ENCODE measurements around the gene MARCHF9.

MARCHF9 gene

GRCh38 chr12:57782243-57782607 lies 27.3 kb downstream of the MARCHF9 start:
- TF ChIP-seq CTCF (IDR thresholded peaks at IDR 0.05) = no peak
- Histone ChIP-seq H3K36me3 (peaks cover 22 to 39% (median 24%) of the 10 kb centered on the region in 3 donors), H3K4me3 (peak overlapping the region; percentile 76 to 89), H3K27ac (peak overlapping the region; percentile 68 to 75), H3K27me3 (no peaks in the 10 kb centered on the region), H3K4me1 (peaks cover 0 to 18% (median 11%) of the 10 kb centered on the region in 4 donors), H3K9me3 (no peaks in the 10 kb centered on the region)
- DNase-seq = no peak
- intact Hi-C loops (cut with DNase I; ENCODE audit: low total_unique reads) = no loop called here

DNA sequence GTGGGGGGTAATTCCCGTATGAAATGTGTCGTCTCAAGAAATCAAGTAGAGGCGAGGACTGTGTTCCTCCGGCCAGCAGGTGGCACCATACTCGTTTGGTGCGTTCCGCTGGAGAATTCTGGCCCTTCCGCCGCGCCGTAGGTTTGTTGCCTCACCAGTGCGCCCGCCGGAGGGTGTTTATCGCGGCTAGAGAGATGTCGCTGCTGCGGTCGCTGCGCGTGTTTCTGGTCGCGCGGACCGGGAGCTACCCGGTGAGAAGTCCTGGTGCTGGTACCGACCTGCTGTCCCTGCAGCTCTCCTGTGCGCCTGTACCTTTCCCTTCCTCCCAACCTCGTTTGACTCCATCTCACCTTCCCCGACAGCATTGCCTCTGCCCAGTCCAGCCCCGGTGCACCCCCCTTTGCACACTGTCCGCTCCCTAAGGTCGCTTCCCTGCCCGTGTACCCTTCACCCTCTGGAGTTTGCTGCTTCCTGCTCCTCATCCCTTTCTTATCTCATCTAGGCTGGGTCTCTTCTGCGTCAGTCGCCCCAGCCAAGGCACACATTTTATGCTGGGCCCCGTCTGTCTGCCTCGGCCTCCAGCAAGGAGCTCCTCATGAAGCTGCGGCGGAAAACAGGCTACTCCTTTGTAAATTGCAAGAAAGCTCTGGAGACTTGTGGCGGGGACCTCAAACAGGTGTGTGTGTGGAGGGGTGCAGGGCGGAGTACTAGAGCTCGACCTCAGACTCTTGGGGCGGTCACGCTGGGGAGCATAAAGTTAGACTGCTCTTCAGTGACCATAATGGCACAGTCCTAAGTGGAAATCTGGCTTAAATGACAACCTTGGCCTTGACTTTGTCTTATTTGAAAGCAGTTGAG lies 27.9 kb downstream of the MARCHF9 start, which contains the start of gene TSFM:
TSS of gene TSFM (plus strand) at position 180 of the 858 bp plus-strand sequence. CDS start at position 195, 15 bp downstream.
- H3K9me3 ChIP-seq = no peaks in the 10 kb centered on the region
- H3K27me3 ChIP-seq = no peaks in the 10 kb centered on the region
- peaks cover 0 to 18% (median 11%) of the 10 kb centered on the region in 4 donors for H3K4me1 ChIP-seq
- H3K27ac ChIP-seq = peak within 1 kb of the TSS; percentile 68 to 75
- peak within 1 kb of the TSS; percentile 76 to 89 for H3K4me3 ChIP-seq
- TF ChIP-seq CTCF (IDR thresholded peaks at IDR 0.05) = peak; percentile 91 to 94
- peaks cover 22 to 44% (median 30%) of the 10 kb centered on the region in 3 donors for H3K36me3 ChIP-seq
- peak; percentile 97 for DNase-seq
- intact Hi-C loops (cut with DNase I; ENCODE audit: low total_unique reads) = no loop called here

- peak overlapping the region; percentile 68 to 75 for H3K27ac ChIP-seq
- H3K36me3 ChIP-seq = peaks cover 26 to 48% (median 34%) of the 10 kb centered on the region in 3 donors
- H3K4me1 ChIP-seq = peaks cover 0 to 18% (median 11%) of the 10 kb centered on the region in 4 donors
- DNase-seq = no peak
- H3K27me3 ChIP-seq = no peaks in the 10 kb centered on the region
- H3K4me3 ChIP-seq = peak overlapping the region; percentile 76 to 89
- no peaks in the 10 kb centered on the region for H3K9me3 ChIP-seq
- no peak for TF ChIP-seq CTCF (IDR thresholded peaks at IDR 0.05)
- intact Hi-C loops (cut with DNase I; ENCODE audit: low total_unique reads) = no loop called here
Measured at GRCh38 chr12:57783466-57783801, 28.5 kb downstream of the MARCHF9 start.

- Histone ChIP-seq H3K9me3 (no peaks in the 10 kb centered on the region), H3K4me3 (peak overlapping the region; percentile 76 to 89), H3K36me3 (peaks cover 28 to 52% (median 38%) of the 10 kb centered on the region in 3 donors), H3K27me3 (no peaks in the 10 kb centered on the region), H3K4me1 (peaks cover 0 to 18% (median 11%) of the 10 kb centered on the region in 4 donors), H3K27ac (no peak overlapping the region)
- intact Hi-C loops (cut with DNase I; ENCODE audit: low total_unique reads) = no loop called here
- no peak for TF ChIP-seq CTCF (IDR thresholded peaks at IDR 0.05)
- no peak for DNase-seq
Measured at GRCh38 chr12:57783861-57784260, 29.0 kb downstream of the MARCHF9 start.

- no peaks in the 10 kb centered on the region for H3K4me1 ChIP-seq
- no peak for TF ChIP-seq CTCF (IDR thresholded peaks at IDR 0.05)
- H3K4me3 ChIP-seq = no peak overlapping the region
- H3K27ac ChIP-seq = no peak overlapping the region
- H3K9me3 ChIP-seq = no peaks in the 10 kb centered on the region
- H3K36me3 ChIP-seq = peaks cover 44 to 87% (median 65%) of the 10 kb centered on the region in 3 donors
- intact Hi-C loops (cut with DNase I; ENCODE audit: low total_unique reads) = no loop called here
- no peak for DNase-seq
- H3K27me3 ChIP-seq = no peaks in the 10 kb centered on the region
Measured at GRCh38 chr12:57793920-57794319, 39.0 kb downstream of the MARCHF9 start.
